AG09309 (cell line): ENCODE results near the gene FGFR2.

Experiments
- DNase-seq: peaks from one replicate; pipeline ENCODE4 v3.0.0-alpha.2; 2010; ENCODE audit warnings: low read depth
- H3K4me3 ChIP-seq: 2 replicates; pipeline ENCODE4 v1.5.1; 2011; ENCODE audit warnings: mild to moderate bottlenecking, low read depth, low read length, moderate library complexity; ENCODE audit not compliant: control insufficient read depth
- TF ChIP-seq, protein P1 (sequence below): IDR thresholded peaks from 2 replicates; pipeline ENCODE4 v1.5.1; 2011; ENCODE audit warnings: mild to moderate bottlenecking, low read depth, low read length, inconsistent platforms; ENCODE audit not compliant: insufficient read depth, control insufficient read depth; ENCODE audit errors: missing control alignments

FGFR2 gene

DNA sequence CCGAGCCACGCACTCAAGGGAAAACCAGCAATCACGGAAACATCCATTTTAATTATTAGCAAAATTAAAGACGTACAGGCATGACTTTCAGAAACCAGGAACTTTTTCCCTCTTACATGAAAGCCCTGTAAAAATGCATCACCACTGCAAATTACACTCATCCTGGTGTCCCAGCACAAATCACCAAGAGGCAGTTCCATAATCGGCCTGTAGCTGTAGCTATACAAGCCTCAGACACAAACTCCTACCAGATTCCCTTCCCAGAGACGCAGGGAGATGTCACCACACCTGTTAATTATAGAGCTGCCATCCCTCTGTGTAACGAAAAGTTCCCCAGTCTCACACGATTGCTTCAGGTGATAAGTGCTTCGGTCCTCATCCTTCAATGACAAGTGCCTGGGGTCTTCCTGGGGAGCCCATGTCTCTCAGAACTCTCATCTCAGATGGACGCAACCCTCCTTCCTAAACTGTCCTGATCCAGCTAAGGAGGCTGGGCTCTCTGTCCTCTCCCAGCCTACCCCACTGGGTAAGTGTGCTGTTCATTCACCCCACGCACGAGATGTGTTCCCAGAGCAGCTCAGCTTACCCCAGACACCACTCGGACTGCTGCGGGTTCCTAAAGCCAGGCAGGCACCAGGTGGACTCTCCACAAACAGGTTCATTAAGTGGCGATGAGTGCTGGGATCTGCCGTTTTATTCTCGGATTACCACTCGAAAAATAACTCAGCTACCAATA lies 5.9 kb downstream of the FGFR2 start:
- DNase-seq = no peak
- H3K4me3 ChIP-seq = no peak overlapping the region
- TF ChIP-seq, protein P1, sequence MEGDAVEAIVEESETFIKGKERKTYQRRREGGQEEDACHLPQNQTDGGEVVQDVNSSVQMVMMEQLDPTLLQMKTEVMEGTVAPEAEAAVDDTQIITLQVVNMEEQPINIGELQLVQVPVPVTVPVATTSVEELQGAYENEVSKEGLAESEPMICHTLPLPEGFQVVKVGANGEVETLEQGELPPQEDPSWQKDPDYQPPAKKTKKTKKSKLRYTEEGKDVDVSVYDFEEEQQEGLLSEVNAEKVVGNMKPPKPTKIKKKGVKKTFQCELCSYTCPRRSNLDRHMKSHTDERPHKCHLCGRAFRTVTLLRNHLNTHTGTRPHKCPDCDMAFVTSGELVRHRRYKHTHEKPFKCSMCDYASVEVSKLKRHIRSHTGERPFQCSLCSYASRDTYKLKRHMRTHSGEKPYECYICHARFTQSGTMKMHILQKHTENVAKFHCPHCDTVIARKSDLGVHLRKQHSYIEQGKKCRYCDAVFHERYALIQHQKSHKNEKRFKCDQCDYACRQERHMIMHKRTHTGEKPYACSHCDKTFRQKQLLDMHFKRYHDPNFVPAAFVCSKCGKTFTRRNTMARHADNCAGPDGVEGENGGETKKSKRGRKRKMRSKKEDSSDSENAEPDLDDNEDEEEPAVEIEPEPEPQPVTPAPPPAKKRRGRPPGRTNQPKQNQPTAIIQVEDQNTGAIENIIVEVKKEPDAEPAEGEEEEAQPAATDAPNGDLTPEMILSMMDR = no peak

DNA sequence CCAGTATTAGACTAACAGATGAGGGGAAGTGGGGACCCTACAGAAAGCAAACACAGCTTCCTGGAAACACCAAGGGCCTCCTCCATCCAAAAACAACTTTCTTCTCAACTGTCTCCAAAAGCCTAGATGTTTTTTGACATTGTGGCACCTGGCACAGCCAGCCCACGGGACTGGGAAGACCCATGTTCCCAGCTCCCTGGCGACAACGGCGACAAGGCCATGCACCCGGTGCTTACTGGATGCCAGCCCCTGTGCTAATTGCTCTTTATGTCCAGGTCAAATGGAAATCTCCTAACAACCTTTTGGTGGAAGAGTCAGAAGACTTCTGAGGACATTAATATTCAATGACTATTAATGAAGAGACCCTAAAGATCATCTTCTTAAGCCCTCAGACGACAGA lies 7.1 kb downstream of the FGFR2 start:
- no peak for DNase-seq
- TF ChIP-seq, protein P1 = no peak
- no peak overlapping the region for H3K4me3 ChIP-seq

DNA sequence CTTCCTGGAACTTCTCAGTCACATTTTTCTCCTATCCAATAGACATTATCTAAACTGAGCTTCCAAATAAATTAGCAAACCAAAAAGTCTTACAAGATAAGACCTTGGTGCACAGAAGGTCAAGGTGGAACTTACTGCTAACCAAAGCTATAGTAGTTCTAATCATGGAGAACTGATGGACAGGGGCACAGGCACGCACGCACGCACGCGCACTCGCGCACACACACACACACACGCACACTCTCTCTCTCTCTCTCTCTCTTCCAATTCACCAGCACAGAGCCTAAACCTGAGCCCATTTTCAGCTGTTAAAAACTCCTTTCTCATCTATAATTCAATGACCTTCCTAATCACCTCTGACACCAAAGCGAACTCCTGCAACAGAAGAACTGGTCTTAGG lies 7.5 kb downstream of the FGFR2 start:
- no peak overlapping the region for H3K4me3 ChIP-seq
- no peak for DNase-seq
- TF ChIP-seq, protein P1 = no peak

DNA sequence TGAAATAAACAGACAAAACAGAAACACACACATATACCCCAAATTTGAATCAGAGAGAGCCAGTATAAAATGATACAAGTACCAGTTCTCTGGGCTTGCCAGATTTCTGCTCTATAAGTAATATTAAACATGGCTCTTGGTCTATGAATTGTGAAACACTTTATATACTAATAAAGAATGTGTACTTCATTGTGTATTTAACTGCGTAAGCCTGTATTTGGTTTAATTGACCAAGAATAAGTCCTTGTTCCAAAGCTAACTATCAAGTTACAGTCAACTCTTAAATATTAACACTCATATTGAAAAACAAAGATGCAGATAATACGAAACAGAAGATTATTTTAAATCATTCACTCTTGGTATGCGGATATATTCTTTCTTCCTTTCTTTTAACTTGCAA lies 8.7 kb downstream of the FGFR2 start:
- no peak overlapping the region for H3K4me3 ChIP-seq
- DNase-seq = no peak
- TF ChIP-seq, protein P1 = no peak

DNA sequence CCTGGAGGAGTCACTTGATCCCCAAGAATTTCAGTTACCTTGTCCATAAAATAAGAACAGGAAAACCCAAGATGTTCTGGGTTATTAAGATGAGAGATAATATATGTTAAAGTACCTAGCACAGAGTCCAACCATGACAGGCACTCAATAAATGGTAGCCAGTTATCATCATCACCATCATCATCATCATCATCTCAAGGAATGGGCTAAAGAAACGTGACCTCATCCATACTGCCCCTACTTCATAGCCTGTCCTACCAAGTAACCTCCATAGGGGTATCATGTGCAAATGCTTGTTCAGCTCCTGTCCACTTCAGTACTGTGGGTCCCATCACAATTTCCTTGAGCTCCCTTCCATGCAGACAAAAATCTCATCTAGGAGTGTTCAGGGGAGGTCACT lies 14.4 kb downstream of the FGFR2 start:
- H3K4me3 ChIP-seq = no peak overlapping the region
- TF ChIP-seq, protein P1 = no peak
- DNase-seq = no peak

DNA sequence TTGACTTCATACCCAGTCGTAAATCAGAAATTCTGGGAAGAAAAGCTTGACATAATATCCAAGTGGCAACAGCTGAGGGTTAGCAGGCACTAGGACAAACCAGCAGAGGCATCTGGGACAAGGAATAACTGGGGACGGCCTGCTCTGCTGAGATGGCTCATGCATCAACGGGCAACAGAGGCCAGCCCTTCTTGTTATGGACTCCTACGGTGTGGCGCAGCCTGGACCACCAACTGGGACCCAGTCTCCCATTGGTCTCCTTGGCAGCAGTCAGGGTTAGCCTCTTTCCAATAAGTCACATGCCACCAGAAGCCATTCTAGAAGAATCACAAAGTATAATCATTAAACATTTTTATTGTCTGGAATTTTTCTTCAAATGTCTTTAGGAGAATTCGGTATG lies 15.0 kb downstream of the FGFR2 start:
- DNase-seq = no peak
- no peak overlapping the region for H3K4me3 ChIP-seq
- TF ChIP-seq, protein P1 = no peak
